LoVo (cell line): ENCODE measurements around the gene PPIF.

Experiments used
- DNase-seq: peaks from one replicate; pipeline ENCODE4 v3.0.0-alpha.2; 2016; ENCODE audit warnings: low spot score

The PPIF gene

GRCh38 chr10:79375321-79376077 lies 28.2 kb downstream of the PPIF start:
- DNase-seq = no peak

- no peak for DNase-seq
Measured at GRCh38 chr10:79376078-79376628, 28.9 kb downstream of the PPIF start.

- DNase-seq = no peak
Measured at GRCh38 chr10:79376751-79377556, 29.7 kb downstream of the PPIF start.

- DNase-seq = no peak
Measured at GRCh38 chr10:79377557-79378382, 30.5 kb downstream of the PPIF start.

- no peak for DNase-seq
Measured at GRCh38 chr10:79378383-79378646, 31.0 kb downstream of the PPIF start.

GRCh38 chr10:79378647-79379511 lies 31.6 kb downstream of the PPIF start:
- DNase-seq = no peak

- DNase-seq = no peak
Measured at GRCh38 chr10:79379512-79380124, 32.3 kb downstream of the PPIF start.

- DNase-seq = no peak
Measured at GRCh38 chr10:79380125-79380945, 33.1 kb downstream of the PPIF start.

- no peak for DNase-seq
Measured at GRCh38 chr10:79380946-79381721, 33.9 kb downstream of the PPIF start.

GRCh38 chr10:79381804-79382221 lies 34.5 kb downstream of the PPIF start:
- DNase-seq = no peak

GRCh38 chr10:79382491-79382941 lies 35.2 kb downstream of the PPIF start:
- DNase-seq = no peak

GRCh38 chr10:79383974-79384606 lies 36.8 kb downstream of the PPIF start:
- DNase-seq = no peak

GRCh38 chr10:79384773-79385391 lies 37.6 kb downstream of the PPIF start:
- no peak for DNase-seq

GRCh38 chr10:79385392-79385795 lies 38.1 kb downstream of the PPIF start:
- DNase-seq = no peak

- DNase-seq = no peak
Measured at GRCh38 chr10:79385804-79386531, 38.7 kb downstream of the PPIF start.

- no peak for DNase-seq
Measured at GRCh38 chr10:79386637-79387465, 39.6 kb downstream of the PPIF start.
